GM10266 (cell line): ENCODE measurements around the gene SPC24.

Experiments used
- DNase-seq: peaks from one replicate; pipeline ENCODE4 v3.0.0; 2012; ENCODE audit errors: extremely low spot score
- TF ChIP-seq, protein P1 (sequence below): IDR thresholded peaks from 2 replicates; pipeline ENCODE4 v1.5.1; 2012; ENCODE audit warnings: mild to moderate bottlenecking, low read depth; ENCODE audit not compliant: control insufficient read depth, insufficient read depth; ENCODE audit errors: missing control alignments

SPC24 gene

DNA sequence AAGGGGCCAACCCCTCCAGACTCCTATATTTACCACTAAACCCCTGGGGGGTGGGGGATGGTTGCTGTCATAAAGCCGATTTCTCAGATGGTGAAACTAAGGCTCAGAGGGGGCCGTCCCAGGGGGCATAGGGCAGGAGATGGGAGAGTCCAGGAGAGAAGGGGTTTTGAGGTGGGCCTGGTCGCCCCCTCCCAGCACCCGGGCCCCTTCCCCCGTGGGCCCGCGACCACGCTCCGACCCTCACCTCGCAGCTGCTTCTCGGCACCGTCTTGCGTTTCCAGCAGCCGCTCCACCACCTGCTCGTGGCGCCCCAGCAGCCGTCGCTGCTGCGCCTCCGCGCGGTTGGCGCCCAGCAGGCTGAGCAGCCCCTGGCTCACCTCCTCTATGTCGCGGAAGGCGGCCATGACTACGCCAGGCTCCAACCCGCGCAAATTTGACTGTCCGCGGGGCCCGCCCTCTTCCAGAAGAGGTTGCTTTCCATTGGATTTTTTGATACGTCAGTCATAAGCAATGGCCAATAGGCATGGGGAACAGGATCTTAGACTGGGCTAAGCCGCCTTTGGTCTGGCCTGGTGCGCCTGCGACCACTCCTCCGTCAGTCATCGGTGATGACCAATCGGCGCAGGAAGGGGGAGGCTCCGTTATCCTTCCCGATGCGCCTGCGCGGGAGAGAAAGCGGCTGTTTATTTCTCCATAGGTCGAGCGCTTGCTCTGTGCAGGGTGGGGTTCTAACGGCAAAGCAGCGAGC, at the start of gene SPC24:
Gene SPC24 (minus strand): TSS at position 410 of the 748 bp plus-strand sequence. CDS start 6 bp downstream, at position 404.
- TF ChIP-seq, protein P1, sequence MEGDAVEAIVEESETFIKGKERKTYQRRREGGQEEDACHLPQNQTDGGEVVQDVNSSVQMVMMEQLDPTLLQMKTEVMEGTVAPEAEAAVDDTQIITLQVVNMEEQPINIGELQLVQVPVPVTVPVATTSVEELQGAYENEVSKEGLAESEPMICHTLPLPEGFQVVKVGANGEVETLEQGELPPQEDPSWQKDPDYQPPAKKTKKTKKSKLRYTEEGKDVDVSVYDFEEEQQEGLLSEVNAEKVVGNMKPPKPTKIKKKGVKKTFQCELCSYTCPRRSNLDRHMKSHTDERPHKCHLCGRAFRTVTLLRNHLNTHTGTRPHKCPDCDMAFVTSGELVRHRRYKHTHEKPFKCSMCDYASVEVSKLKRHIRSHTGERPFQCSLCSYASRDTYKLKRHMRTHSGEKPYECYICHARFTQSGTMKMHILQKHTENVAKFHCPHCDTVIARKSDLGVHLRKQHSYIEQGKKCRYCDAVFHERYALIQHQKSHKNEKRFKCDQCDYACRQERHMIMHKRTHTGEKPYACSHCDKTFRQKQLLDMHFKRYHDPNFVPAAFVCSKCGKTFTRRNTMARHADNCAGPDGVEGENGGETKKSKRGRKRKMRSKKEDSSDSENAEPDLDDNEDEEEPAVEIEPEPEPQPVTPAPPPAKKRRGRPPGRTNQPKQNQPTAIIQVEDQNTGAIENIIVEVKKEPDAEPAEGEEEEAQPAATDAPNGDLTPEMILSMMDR: no peak
- peak; percentile 100 for DNase-seq

- TF ChIP-seq, protein P1: no peak
- no peak for DNase-seq
Observed at GRCh38 chr19:11204943-11205349, 49.4 kb upstream of the SPC24 start.

DNA sequence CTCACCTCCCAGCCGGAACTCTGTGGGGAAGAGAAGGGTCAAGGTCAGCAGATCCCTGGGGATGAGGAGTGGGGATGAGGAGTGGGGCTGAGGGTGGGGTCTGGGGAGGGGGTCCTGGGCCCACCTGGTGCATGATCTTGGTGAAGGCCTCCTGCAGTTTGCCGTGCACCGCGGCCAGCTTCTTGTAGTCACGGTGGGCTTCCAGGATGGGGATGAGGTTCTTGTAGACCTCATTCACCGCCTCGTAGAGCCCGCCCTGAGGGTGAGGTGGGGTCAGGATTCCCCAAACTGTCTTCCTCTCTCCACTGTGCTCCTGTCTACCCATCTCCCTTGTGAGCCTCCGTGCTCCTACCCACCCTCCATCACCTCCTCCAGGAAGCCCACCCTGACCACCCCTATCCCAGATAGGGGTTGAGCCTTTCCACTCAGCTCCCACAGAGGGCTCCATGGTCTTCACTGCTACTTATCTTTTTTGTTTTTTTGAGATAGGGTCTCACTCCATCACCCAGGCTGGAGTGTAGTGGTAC, 48.6 kb upstream of the SPC24 start:
- DNase-seq: no peak
- TF ChIP-seq, protein P1: no peak

GRCh38 chr19:11203194-11204075, 47.9 kb upstream of the SPC24 start:
- peak; percentile 79 for DNase-seq
- TF ChIP-seq, protein P1: peak; percentile 87

- no peak for DNase-seq
- TF ChIP-seq, protein P1: no peak
Observed at GRCh38 chr19:11202488-11203193, 47.1 kb upstream of the SPC24 start.

- no peak for DNase-seq
- TF ChIP-seq, protein P1: no peak
Observed at GRCh38 chr19:11201791-11202190, 46.2 kb upstream of the SPC24 start.
